ENCODE data around the gene PPM1B. TPM values are rescaled to one million over a fixed set of nuclear protein-coding genes. Genes with fewer than 3 reads are reported as not detected.
"Not testable (repeated sequence)": the region's sequence is repeated elsewhere in the genome, so short reads cannot be mapped to it uniquely, and the experiment has no call there.

Gene PPM1B
- total RNA-seq, 3 donors from 2014 or later = 25.5 to 32.2 (median 32.1) TPM

- Mint-ChIP-seq H3K36me3 (ENCODE audit: insufficient read depth) (peaks cover 4% of the 10 kb centered on the region), H3K4me1 (ENCODE audit: low read depth) (peaks cover 49% of the 10 kb centered on the region), H3K27me3 (ENCODE audit: low read depth) (no peaks in the 10 kb centered on the region), H3K9me3 (no peaks in the 10 kb centered on the region), H3K4me3 (peak overlapping the region; percentile 97)
- DNase-seq (no peak), ATAC-seq (no peak)
These were observed 1.6 kb downstream of the PPM1B start for GRCh38 chr2:44170311-44170717.

GRCh38 chr2:44171018-44171417, 2.3 kb downstream of the PPM1B start:
- DNase-seq (no peak), ATAC-seq (no peak)
- Mint-ChIP-seq H3K4me3 (peak overlapping the region; percentile 97), H3K9me3 (no peaks in the 10 kb centered on the region), H3K36me3 (ENCODE audit: insufficient read depth) (peaks cover 6% of the 10 kb centered on the region), H3K4me1 (ENCODE audit: low read depth) (peaks cover 56% of the 10 kb centered on the region), H3K27me3 (ENCODE audit: low read depth) (no peaks in the 10 kb centered on the region)

- H3K9me3 Mint-ChIP-seq; H3K36me3 Mint-ChIP-seq (ENCODE audit: insufficient read depth); ATAC-seq; H3K27me3 Mint-ChIP-seq (ENCODE audit: low read depth); DNase-seq: not testable (repeated sequence)
- Mint-ChIP-seq H3K4me3 (peak overlapping the region; percentile 97), H3K4me1 (ENCODE audit: low read depth) (peaks cover 60% of the 10 kb centered on the region)
These were observed 2.8 kb downstream of the PPM1B start for GRCh38 chr2:44171442-44171841.

- Mint-ChIP-seq H3K4me3 (peak overlapping the region; percentile 16), H3K4me1 (ENCODE audit: low read depth) (peaks cover 64% of the 10 kb centered on the region), H3K9me3 (no peaks in the 10 kb centered on the region), H3K36me3 (ENCODE audit: insufficient read depth) (peaks cover 6% of the 10 kb centered on the region), H3K27me3 (ENCODE audit: low read depth) (no peaks in the 10 kb centered on the region)
- ATAC-seq = no peak
- DNase-seq = no peak
These were observed 3.9 kb downstream of the PPM1B start for GRCh38 chr2:44172576-44172975.

GRCh38 chr2:44178950-44179349, 10.3 kb downstream of the PPM1B start:
- Mint-ChIP-seq H3K9me3 (no peaks in the 10 kb centered on the region), H3K36me3 (ENCODE audit: insufficient read depth) (peaks cover 19% of the 10 kb centered on the region), H3K27me3 (ENCODE audit: low read depth) (no peaks in the 10 kb centered on the region), H3K4me3 (no peak overlapping the region), H3K4me1 (ENCODE audit: low read depth) (peaks cover 74% of the 10 kb centered on the region)
- no peak for DNase-seq
- no peak for ATAC-seq

GRCh38 chr2:44181648-44182047, 13.0 kb downstream of the PPM1B start:
- no peak for ATAC-seq
- peaks cover 71% of the 10 kb centered on the region for H3K4me1 Mint-ChIP-seq (ENCODE audit: low read depth)
- H3K4me3 Mint-ChIP-seq = no peak overlapping the region
- peaks cover 18% of the 10 kb centered on the region for H3K36me3 Mint-ChIP-seq (ENCODE audit: insufficient read depth)
- H3K27me3 Mint-ChIP-seq (ENCODE audit: low read depth) = no peaks in the 10 kb centered on the region
- no peak for DNase-seq
- H3K9me3 Mint-ChIP-seq = no peaks in the 10 kb centered on the region

GRCh38 chr2:44184106-44184505, 15.4 kb downstream of the PPM1B start:
- Mint-ChIP-seq H3K9me3 (no peaks in the 10 kb centered on the region), H3K27me3 (ENCODE audit: low read depth) (no peaks in the 10 kb centered on the region), H3K36me3 (ENCODE audit: insufficient read depth) (peaks cover 22% of the 10 kb centered on the region), H3K4me3 (peak overlapping the region; percentile 24), H3K4me1 (ENCODE audit: low read depth) (peaks cover 83% of the 10 kb centered on the region)
- ATAC-seq = peak; percentile 54 to 72
- DNase-seq = no peak

- no peak overlapping the region for H3K4me3 Mint-ChIP-seq
- H3K9me3 Mint-ChIP-seq = no peaks in the 10 kb centered on the region
- DNase-seq (no peak), ATAC-seq (no peak)
- H3K27me3 Mint-ChIP-seq (ENCODE audit: low read depth) = no peaks in the 10 kb centered on the region
- H3K4me1 Mint-ChIP-seq (ENCODE audit: low read depth) = peaks cover 82% of the 10 kb centered on the region
- peaks cover 13% of the 10 kb centered on the region for H3K36me3 Mint-ChIP-seq (ENCODE audit: insufficient read depth)
These were observed 18.1 kb downstream of the PPM1B start for GRCh38 chr2:44186810-44187209.

- Mint-ChIP-seq H3K27me3 (ENCODE audit: low read depth) (no peaks in the 10 kb centered on the region), H3K9me3 (no peaks in the 10 kb centered on the region), H3K36me3 (ENCODE audit: insufficient read depth) (peaks cover 13% of the 10 kb centered on the region), H3K4me3 (no peak overlapping the region), H3K4me1 (ENCODE audit: low read depth) (peaks cover 84% of the 10 kb centered on the region)
- ATAC-seq (no peak), DNase-seq (no peak)
These were observed 18.6 kb downstream of the PPM1B start for GRCh38 chr2:44187251-44187650.

- Mint-ChIP-seq H3K4me1 (ENCODE audit: low read depth) (peaks cover 79% of the 10 kb centered on the region), H3K36me3 (ENCODE audit: insufficient read depth) (peaks cover 13% of the 10 kb centered on the region), H3K27me3 (ENCODE audit: low read depth) (no peaks in the 10 kb centered on the region), H3K4me3 (no peak overlapping the region), H3K9me3 (no peaks in the 10 kb centered on the region)
- no peak for ATAC-seq
- DNase-seq = no peak
These were observed 20.0 kb downstream of the PPM1B start for GRCh38 chr2:44188696-44189095.

- no peak for ATAC-seq
- Mint-ChIP-seq H3K4me1 (ENCODE audit: low read depth) (peaks cover 77% of the 10 kb centered on the region), H3K4me3 (no peak overlapping the region), H3K27me3 (ENCODE audit: low read depth) (no peaks in the 10 kb centered on the region), H3K9me3 (no peaks in the 10 kb centered on the region), H3K36me3 (ENCODE audit: insufficient read depth) (peaks cover 15% of the 10 kb centered on the region)
- DNase-seq = no peak
These were observed 20.4 kb downstream of the PPM1B start for GRCh38 chr2:44189104-44189503.

GRCh38 chr2:44190526-44190925, 21.9 kb downstream of the PPM1B start:
- DNase-seq = no peak
- peaks cover 66% of the 10 kb centered on the region for H3K4me1 Mint-ChIP-seq (ENCODE audit: low read depth)
- H3K36me3 Mint-ChIP-seq (ENCODE audit: insufficient read depth) = peaks cover 17% of the 10 kb centered on the region
- no peaks in the 10 kb centered on the region for H3K9me3 Mint-ChIP-seq
- ATAC-seq = no peak
- no peak overlapping the region for H3K4me3 Mint-ChIP-seq
- no peaks in the 10 kb centered on the region for H3K27me3 Mint-ChIP-seq (ENCODE audit: low read depth)

GRCh38 chr2:44191739-44192138, 23.1 kb downstream of the PPM1B start:
- Mint-ChIP-seq H3K4me3 (no peak overlapping the region), H3K9me3 (no peaks in the 10 kb centered on the region), H3K27me3 (ENCODE audit: low read depth) (no peaks in the 10 kb centered on the region), H3K36me3 (ENCODE audit: insufficient read depth) (peaks cover 21% of the 10 kb centered on the region), H3K4me1 (ENCODE audit: low read depth) (peaks cover 68% of the 10 kb centered on the region)
- DNase-seq (no peak), ATAC-seq (peak; percentile 84 to 93)

- Mint-ChIP-seq H3K9me3 (no peaks in the 10 kb centered on the region), H3K4me1 (ENCODE audit: low read depth) (peaks cover 62% of the 10 kb centered on the region), H3K27me3 (ENCODE audit: low read depth) (no peaks in the 10 kb centered on the region), H3K36me3 (ENCODE audit: insufficient read depth) (peaks cover 18% of the 10 kb centered on the region), H3K4me3 (no peak overlapping the region)
- DNase-seq (no peak), ATAC-seq (no peak)
These were observed 24.0 kb downstream of the PPM1B start for GRCh38 chr2:44192646-44193045.

GRCh38 chr2:44195714-44196113, 27.0 kb downstream of the PPM1B start:
- DNase-seq (no peak), ATAC-seq (no peak)
- H3K36me3 Mint-ChIP-seq (ENCODE audit: insufficient read depth) = peaks cover 20% of the 10 kb centered on the region
- H3K27me3 Mint-ChIP-seq (ENCODE audit: low read depth) = no peaks in the 10 kb centered on the region
- H3K9me3 Mint-ChIP-seq = no peaks in the 10 kb centered on the region
- no peak overlapping the region for H3K4me3 Mint-ChIP-seq
- peaks cover 56% of the 10 kb centered on the region for H3K4me1 Mint-ChIP-seq (ENCODE audit: low read depth)

- H3K9me3 Mint-ChIP-seq = no peaks in the 10 kb centered on the region
- peaks cover 31% of the 10 kb centered on the region for H3K36me3 Mint-ChIP-seq (ENCODE audit: insufficient read depth)
- no peak for ATAC-seq
- no peak overlapping the region for H3K4me3 Mint-ChIP-seq
- no peaks in the 10 kb centered on the region for H3K27me3 Mint-ChIP-seq (ENCODE audit: low read depth)
- DNase-seq = no peak
- peaks cover 55% of the 10 kb centered on the region for H3K4me1 Mint-ChIP-seq (ENCODE audit: low read depth)
These were observed 29.1 kb downstream of the PPM1B start for GRCh38 chr2:44197816-44198215.
